ENCODE measurements around the gene OSBPL10.

DNA sequence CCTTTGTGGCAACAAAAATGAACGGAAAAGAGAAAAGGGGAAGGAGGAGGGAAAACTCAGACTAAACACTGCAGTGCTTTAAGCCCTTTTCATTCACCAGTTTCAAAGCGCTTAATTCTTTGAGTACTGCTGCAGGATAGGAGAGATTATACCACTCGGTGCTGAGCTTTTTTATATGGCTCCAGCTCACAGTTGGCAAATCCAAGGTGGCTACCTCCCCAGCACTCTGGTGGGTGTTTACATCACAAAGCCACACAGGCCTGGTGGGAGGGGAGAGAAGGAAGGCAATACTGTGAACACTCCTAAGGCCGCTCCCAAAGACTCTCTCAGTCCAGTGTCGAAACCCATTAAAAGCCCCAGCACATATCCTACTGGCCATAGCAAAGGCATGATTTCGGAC, 256.9 kb downstream of the OSBPL10 start:
- TF ChIP-seq POLR2A (IDR thresholded peaks at IDR 0.05), result no peak
- TF ChIP-seq, protein P1, sequence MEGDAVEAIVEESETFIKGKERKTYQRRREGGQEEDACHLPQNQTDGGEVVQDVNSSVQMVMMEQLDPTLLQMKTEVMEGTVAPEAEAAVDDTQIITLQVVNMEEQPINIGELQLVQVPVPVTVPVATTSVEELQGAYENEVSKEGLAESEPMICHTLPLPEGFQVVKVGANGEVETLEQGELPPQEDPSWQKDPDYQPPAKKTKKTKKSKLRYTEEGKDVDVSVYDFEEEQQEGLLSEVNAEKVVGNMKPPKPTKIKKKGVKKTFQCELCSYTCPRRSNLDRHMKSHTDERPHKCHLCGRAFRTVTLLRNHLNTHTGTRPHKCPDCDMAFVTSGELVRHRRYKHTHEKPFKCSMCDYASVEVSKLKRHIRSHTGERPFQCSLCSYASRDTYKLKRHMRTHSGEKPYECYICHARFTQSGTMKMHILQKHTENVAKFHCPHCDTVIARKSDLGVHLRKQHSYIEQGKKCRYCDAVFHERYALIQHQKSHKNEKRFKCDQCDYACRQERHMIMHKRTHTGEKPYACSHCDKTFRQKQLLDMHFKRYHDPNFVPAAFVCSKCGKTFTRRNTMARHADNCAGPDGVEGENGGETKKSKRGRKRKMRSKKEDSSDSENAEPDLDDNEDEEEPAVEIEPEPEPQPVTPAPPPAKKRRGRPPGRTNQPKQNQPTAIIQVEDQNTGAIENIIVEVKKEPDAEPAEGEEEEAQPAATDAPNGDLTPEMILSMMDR (IDR thresholded peaks at IDR 0.05), result no peak
- no peak for TF ChIP-seq POLR2AphosphoS5 (IDR thresholded peaks at IDR 0.05)
- no peak for TF ChIP-seq EP300 (IDR thresholded peaks at IDR 0.05)
